Measurements from ENCODE around the gene RALA.
"Not testable (repeated sequence)": the region's sequence is repeated elsewhere in the genome, so short reads cannot be mapped to it uniquely, and the experiment has no call there.

The RALA gene

GRCh38 chr7:39645482-39646407 lies 22.4 kb downstream of the RALA start:
- DNase-seq (ENCODE audit: low read depth in 2 of 2): no peak

- no peak for DNase-seq (ENCODE audit: low read depth in 2 of 2)
These were observed 24.4 kb downstream of the RALA start for GRCh38 chr7:39647816-39648215.

- DNase-seq (ENCODE audit: low read depth in 2 of 2): no peak
These were observed 27.3 kb downstream of the RALA start for GRCh38 chr7:39650676-39651075.

GRCh38 chr7:39651265-39651664 lies 27.9 kb downstream of the RALA start:
- DNase-seq (ENCODE audit: low read depth in 2 of 2): no peak

GRCh38 chr7:39656415-39656814 lies 33.0 kb downstream of the RALA start:
- DNase-seq (ENCODE audit: low read depth in 2 of 2): no peak

GRCh38 chr7:39659356-39660013 lies 36.1 kb downstream of the RALA start:
- no peak for DNase-seq (ENCODE audit: low read depth in 2 of 2)

GRCh38 chr7:39661960-39662359 lies 38.6 kb downstream of the RALA start:
- DNase-seq (ENCODE audit: low read depth in 2 of 2): no peak

GRCh38 chr7:39663263-39663662 lies 39.9 kb downstream of the RALA start:
- no peak for DNase-seq (ENCODE audit: low read depth in 2 of 2)

GRCh38 chr7:39664057-39664456 lies 40.7 kb downstream of the RALA start:
- no peak for DNase-seq (ENCODE audit: low read depth in 2 of 2)

- DNase-seq (ENCODE audit: low read depth in 2 of 2): no peak
These were observed 41.2 kb downstream of the RALA start for GRCh38 chr7:39664585-39664984.

GRCh38 chr7:39666562-39666961 lies 43.2 kb downstream of the RALA start:
- DNase-seq (ENCODE audit: low read depth in 2 of 2): no peak

GRCh38 chr7:39667341-39667923 lies 44.1 kb downstream of the RALA start:
- DNase-seq (ENCODE audit: low read depth in 2 of 2): no peak

GRCh38 chr7:39668280-39668679 lies 44.9 kb downstream of the RALA start:
- DNase-seq (ENCODE audit: low read depth in 2 of 2): not testable (repeated sequence)

- no peak for DNase-seq (ENCODE audit: low read depth in 2 of 2)
These were observed 46.7 kb downstream of the RALA start for GRCh38 chr7:39670052-39670451.

GRCh38 chr7:39670934-39671333 lies 47.6 kb downstream of the RALA start:
- DNase-seq (ENCODE audit: low read depth in 2 of 2): no peak

GRCh38 chr7:39672176-39672575 lies 48.8 kb downstream of the RALA start:
- no peak for DNase-seq (ENCODE audit: low read depth in 2 of 2)

- no peak for DNase-seq (ENCODE audit: low read depth in 2 of 2)
These were observed 50.5 kb downstream of the RALA start for GRCh38 chr7:39673868-39674267.

GRCh38 chr7:39674406-39674805 lies 51.0 kb downstream of the RALA start:
- no peak for DNase-seq (ENCODE audit: low read depth in 2 of 2)

GRCh38 chr7:39676346-39676745 lies 53.0 kb downstream of the RALA start:
- DNase-seq (ENCODE audit: low read depth in 2 of 2): no peak

- DNase-seq (ENCODE audit: low read depth in 2 of 2): no peak
These were observed 55.7 kb downstream of the RALA start for GRCh38 chr7:39678930-39679709.

- DNase-seq (ENCODE audit: low read depth in 2 of 2): not testable (repeated sequence)
These were observed 56.5 kb downstream of the RALA start for GRCh38 chr7:39679874-39680273.

- DNase-seq (ENCODE audit: low read depth in 2 of 2): no peak
These were observed 58.6 kb downstream of the RALA start for GRCh38 chr7:39681887-39682441.
